HS-5 (cell line): ENCODE measurements around the gene MPP7.

Experiments
- DNase-seq: peaks from one replicate; pipeline ENCODE4 v3.0.0-alpha.2; 2012; ENCODE audit warnings: low read depth

MPP7 gene

DNA sequence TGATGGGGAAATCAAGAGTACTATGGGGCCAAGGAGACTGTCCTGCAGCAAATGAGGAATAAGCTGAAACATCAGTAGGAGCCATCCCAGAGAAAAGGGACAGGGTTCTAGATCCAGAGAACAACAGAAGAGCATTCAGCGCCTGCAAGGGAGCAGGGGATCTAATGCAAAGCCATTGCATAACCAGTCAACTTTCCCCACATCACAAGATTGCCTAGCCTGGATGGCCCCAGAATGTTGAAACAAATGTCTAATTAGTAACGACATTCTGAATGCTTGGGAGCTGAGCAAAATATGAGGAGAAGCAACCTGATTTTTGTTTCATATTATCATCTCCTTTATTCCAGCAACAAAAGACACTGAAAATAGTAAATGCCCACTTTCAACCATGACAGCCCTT is 2.7 kb upstream of the MPP7 start:
- DNase-seq, result no peak

DNA sequence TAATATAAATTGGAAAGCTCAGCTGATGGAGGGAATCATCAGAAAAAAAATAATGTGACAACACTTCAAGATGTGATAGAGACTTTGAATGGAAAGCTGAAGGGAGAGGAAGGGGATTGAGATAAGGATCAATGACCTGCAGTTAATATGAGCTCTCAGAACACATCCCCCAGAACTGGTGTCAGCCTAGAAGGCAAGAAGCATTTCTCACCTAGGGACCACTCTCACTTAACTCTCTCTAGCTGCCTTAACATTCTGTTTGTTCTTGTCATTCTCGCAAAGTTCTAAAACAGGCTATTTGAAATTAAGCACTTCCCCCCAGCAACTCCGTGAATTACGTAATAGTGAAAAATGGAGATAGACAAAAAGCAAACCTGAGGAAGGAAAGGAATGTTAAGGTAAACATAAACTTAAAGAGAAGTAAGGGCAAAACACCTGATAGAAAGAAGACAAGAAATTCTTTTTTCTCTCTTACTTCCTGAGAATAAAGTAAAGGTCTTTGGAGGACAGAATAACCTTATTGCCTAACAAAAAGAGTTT is 1.2 kb upstream of the MPP7 start:
- DNase-seq, result no peak

- no peak for DNase-seq
Observed at GRCh38 chr10:28302012-28302637, 739 bp downstream of the MPP7 start.

DNA sequence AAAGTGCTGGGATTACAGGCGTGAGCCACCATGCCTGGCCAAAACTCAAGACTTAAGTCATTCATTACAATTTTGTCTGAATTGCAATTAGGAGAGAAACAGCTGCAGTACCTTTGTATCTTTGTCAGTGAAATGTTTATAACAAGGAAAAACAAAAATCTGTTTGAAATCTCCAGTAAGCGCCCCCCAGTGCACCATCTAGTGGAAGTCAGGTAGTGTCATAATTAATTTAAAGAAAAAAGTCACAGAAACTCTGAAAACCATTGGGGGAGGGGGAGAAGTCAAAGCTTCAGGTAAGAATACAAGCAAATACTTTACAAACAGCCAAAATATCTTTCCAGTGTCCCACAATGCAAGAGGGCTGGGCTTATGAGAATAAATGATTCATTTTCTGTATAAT is 2.8 kb downstream of the MPP7 start:
- no peak for DNase-seq

DNA sequence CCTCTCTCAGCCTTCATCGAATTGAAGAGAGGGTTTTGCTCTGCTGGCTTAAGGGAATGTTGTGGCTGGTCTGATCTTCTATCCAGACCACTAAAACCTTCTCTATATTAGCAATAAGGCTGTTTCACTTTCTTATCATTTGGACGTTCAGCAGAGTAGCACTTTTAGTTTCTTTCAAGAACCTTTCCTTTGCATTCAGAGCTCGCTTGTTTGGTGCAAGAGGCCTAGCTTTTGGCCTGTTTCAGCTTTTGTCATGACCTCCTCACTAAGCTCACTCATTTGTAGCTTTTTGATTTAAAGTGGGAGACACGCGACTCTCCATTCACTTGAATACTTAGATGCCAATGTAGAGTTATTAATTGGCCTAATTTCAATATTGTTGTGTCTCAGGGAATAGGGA is 3.9 kb downstream of the MPP7 start:
- no peak for DNase-seq

DNA sequence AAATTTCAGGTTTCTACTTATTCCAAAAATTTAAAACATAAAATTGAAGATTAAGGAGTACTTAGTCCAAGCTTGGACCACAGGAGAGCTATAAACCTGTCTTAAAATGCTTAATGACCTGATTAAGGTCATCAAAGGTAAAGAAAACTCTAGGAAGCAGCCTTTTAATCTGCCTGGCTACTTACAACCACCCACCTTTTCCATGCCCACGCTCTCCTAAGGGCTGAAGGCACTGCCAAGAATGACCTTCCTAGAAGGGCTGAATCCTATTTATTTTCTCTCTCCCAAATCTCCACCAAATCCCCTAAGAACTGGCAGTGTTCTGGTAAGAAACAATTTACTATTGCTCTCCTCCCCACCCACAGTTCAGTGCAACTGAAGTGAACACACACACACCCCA is 6.8 kb downstream of the MPP7 start:
- DNase-seq, result no peak

GRCh38 chr10:28295336-28295735 is 7.5 kb downstream of the MPP7 start:
- no peak for DNase-seq

DNA sequence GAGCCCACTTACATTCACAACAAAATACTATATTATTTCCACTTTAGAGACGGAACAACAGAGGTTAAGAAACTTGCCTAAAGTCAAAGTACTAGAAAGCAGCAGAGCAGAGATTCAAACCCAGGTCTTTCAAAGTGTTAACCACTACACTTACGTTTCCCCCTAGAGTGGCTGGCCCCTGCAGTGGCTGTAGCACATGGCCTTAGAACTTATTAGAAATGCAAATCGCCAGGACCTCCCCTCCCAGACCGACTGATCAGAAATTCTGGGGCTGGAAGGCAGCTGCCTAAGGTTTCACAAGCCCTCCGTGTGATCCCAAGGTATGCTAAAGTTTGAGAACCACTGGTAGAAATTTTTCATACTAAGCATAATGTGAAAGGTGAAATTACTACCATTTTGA is 8.1 kb downstream of the MPP7 start:
- no peak for DNase-seq

DNA sequence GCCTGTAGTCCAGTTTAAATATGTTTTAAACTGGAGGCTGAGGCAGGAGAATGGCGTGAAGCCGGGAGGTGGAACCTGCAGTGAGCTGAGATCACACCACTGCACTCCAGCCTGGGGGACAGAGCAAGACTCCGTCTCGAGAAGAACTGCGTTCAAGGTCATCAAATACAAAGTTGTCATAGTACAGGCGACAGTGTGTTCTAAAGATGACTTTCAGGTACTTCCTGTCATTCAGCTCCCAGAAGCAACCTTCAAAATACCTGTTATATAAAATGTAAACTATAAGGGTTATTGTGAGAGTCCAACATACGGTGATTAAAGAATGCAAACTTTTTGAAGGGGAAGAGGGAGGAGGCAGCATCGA is 8.7 kb downstream of the MPP7 start:
- DNase-seq, result no peak

GRCh38 chr10:28293236-28294168 is 9.4 kb downstream of the MPP7 start:
- no peak for DNase-seq

DNA sequence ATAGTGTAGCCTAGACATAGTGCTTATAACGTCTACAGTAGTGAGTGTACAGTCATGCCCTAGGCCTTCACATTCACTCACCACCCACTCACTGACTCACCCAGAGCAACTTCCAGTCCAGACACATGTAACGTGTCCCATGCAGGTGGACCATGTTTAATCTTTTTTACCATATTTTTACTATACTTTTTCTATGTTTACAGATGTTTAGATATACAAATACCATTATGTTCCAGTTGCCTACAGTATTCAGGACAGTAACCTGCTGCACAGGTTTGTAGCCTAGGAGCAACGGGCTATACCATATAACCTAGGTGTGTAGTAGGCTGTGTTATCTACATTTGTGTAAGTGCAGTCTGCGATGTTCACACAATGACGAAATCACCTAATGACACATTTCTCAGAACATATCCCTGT is 11.0 kb downstream of the MPP7 start:
- DNase-seq, result peak; percentile 29

- DNase-seq, result no peak
Observed at GRCh38 chr10:28285816-28286215, 17.0 kb downstream of the MPP7 start.

GRCh38 chr10:28284126-28284525 is 18.7 kb downstream of the MPP7 start:
- no peak for DNase-seq

DNA sequence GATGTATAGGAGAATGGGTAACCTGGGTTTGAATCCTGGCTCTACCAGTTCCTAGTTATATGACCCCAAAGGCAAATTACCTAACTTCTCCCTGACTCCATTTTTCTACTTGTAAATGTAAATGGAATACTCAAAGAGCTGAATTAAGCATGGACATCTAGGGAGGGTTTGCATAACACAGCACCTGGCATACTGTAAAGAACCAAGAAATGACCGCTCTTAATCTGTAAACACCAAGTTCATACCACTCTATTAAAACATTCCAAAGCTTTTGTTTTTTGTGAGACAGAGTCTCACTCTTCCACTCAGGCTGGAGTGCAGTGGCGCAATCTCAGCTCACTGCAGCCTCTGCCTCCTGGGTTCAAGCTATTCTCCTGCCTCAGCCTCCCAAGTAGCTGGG is 19.6 kb downstream of the MPP7 start:
- no peak for DNase-seq

GRCh38 chr10:28282336-28282735 is 20.5 kb downstream of the MPP7 start:
- DNase-seq, result no peak

- DNase-seq, result no peak
Observed at GRCh38 chr10:28281726-28282315, 21.0 kb downstream of the MPP7 start.

- DNase-seq, result no peak
Observed at GRCh38 chr10:28280652-28281051, 22.2 kb downstream of the MPP7 start.

- DNase-seq, result no peak
Observed at GRCh38 chr10:28279878-28280277, 23.0 kb downstream of the MPP7 start.

- no peak for DNase-seq
Observed at GRCh38 chr10:28278842-28279241, 24.0 kb downstream of the MPP7 start.

- DNase-seq, result no peak
Observed at GRCh38 chr10:28276384-28276783, 26.5 kb downstream of the MPP7 start.

GRCh38 chr10:28274475-28274874 is 28.4 kb downstream of the MPP7 start:
- DNase-seq, result no peak

GRCh38 chr10:28273343-28273742 is 29.5 kb downstream of the MPP7 start:
- DNase-seq, result no peak

GRCh38 chr10:28269842-28270456 is 32.9 kb downstream of the MPP7 start:
- no peak for DNase-seq
